ENCODE results near the gene MSL1.

MSL1 gene

DNA sequence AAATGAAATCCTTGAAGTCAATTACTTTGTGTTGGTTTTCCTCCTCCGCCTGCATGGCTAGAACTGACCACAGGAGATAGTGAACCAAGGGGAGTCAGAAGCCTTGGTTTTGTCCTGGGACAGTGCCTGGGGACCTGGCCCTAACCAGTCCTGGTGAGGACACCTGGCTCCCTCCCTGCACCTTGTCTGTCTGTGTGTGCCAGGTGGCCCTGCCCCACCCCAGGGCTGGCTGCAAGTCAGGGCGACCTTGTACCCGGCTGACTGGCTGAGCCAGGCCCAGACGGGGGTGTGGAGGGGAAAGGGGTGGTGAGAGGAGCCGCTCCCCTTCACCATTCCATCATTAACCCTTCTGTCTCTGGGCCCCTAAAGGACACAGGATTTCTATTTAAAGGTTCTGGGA is 58.9 kb downstream of the MSL1 start:
- no peak overlapping the region for H3K9ac ChIP-seq (ENCODE audit: low read length)
- H3K27me3 ChIP-seq (ENCODE audit: low read length), result no peaks in the 10 kb centered on the region
- H4K20me1 ChIP-seq (ENCODE audit: low read depth, low read length), result no peaks in the 10 kb centered on the region
- no peaks in the 10 kb centered on the region for H3K9me3 ChIP-seq (ENCODE audit: insufficient read depth, low read length)
- TF ChIP-seq EZH2phosphoT487 (conservative IDR thresholded peaks at IDR 0.05; ENCODE audit: low read length) (no peak), CTCF (IDR thresholded peaks at IDR 0.05; ENCODE audit: insufficient read depth, low read length, poor library complexity, severe bottlenecking) (no peak)
- H3K79me2 ChIP-seq (ENCODE audit: insufficient read depth, low read length), result no peaks in the 10 kb centered on the region
- H3K4me3 ChIP-seq (ENCODE audit: insufficient read depth, low read length, poor library complexity, severe bottlenecking), result no peak overlapping the region
- H3F3A ChIP-seq (ENCODE audit: insufficient read depth), result no peaks in the 10 kb centered on the region
- H3K27ac ChIP-seq (ENCODE audit: low read depth, low read length), result no peak overlapping the region
- peaks cover 3% of the 10 kb centered on the region; the same call in 1 of the 2 replicates for H3K36me3 ChIP-seq (ENCODE audit: low read length)
- H2AFZ ChIP-seq (ENCODE audit: low read depth, low read length, severe bottlenecking), result no peak overlapping the region
- H3K4me2 ChIP-seq (ENCODE audit: low read depth, low read length, poor library complexity, severe bottlenecking), result no peak overlapping the region
- no peaks in the 10 kb centered on the region for H3K9me2 ChIP-seq (replicated peaks; ENCODE audit: insufficient read depth, low read length)

DNA sequence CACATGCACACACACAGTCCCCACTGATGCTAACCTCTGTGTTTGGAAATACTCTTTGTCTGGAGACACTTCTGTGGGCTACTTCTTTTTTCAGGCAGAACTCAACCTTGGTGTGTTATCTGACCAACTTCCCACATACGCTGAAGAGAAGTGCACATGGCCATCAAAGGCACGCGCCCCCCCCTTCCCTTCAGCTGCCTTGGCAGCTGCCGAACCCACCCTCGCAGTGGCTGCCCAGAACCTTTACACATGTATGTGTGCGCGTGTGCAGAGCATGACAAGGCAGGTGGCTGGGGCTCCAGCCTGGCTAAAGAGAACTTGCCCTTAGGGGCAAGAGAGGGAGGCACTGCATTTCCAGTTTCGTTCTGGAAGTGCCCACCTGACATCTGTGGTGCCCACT is 59.4 kb downstream of the MSL1 start:
- Histone ChIP-seq H3K79me2 (ENCODE audit: insufficient read depth, low read length) (no peaks in the 10 kb centered on the region), H3F3A (ENCODE audit: insufficient read depth) (no peaks in the 10 kb centered on the region), H4K20me1 (ENCODE audit: low read depth, low read length) (no peaks in the 10 kb centered on the region), H3K9ac (ENCODE audit: low read length) (no peak overlapping the region), H3K27ac (ENCODE audit: low read depth, low read length) (no peak overlapping the region), H3K4me2 (ENCODE audit: low read depth, low read length, poor library complexity, severe bottlenecking) (no peak overlapping the region), H3K9me2 (replicated peaks; ENCODE audit: insufficient read depth, low read length) (no peaks in the 10 kb centered on the region), H3K9me3 (ENCODE audit: insufficient read depth, low read length) (no peaks in the 10 kb centered on the region), H3K4me3 (ENCODE audit: insufficient read depth, low read length, poor library complexity, severe bottlenecking) (no peak overlapping the region), H3K36me3 (ENCODE audit: low read length) (peaks cover 3% of the 10 kb centered on the region; the same call in 1 of the 2 replicates), H2AFZ (ENCODE audit: low read depth, low read length, severe bottlenecking) (no peak overlapping the region), H3K27me3 (ENCODE audit: low read length) (no peaks in the 10 kb centered on the region)
- TF ChIP-seq EZH2phosphoT487 (conservative IDR thresholded peaks at IDR 0.05; ENCODE audit: low read length), result no peak
- no peak for TF ChIP-seq CTCF (IDR thresholded peaks at IDR 0.05; ENCODE audit: insufficient read depth, low read length, poor library complexity, severe bottlenecking)

- TF ChIP-seq EZH2phosphoT487 (conservative IDR thresholded peaks at IDR 0.05; ENCODE audit: low read length), result no peak
- no peak for TF ChIP-seq CTCF (IDR thresholded peaks at IDR 0.05; ENCODE audit: insufficient read depth, low read length, poor library complexity, severe bottlenecking)
These were observed 60.8 kb downstream of the MSL1 start for GRCh38 chr17:40182606-40183005.

More at GRCh38 chr17:40182606-40183005, 60.8 kb downstream of the MSL1 start:
- H3K79me2 ChIP-seq (ENCODE audit: insufficient read depth, low read length), result no peaks in the 10 kb centered on the region
- no peak overlapping the region for H2AFZ ChIP-seq (ENCODE audit: low read depth, low read length, severe bottlenecking)
- H4K20me1 ChIP-seq (ENCODE audit: low read depth, low read length), result no peaks in the 10 kb centered on the region
- no peaks in the 10 kb centered on the region for H3K27me3 ChIP-seq (ENCODE audit: low read length)
- no peaks in the 10 kb centered on the region; the same call in 1 of the 2 replicates for H3F3A ChIP-seq (ENCODE audit: insufficient read depth)
- no peak overlapping the region for H3K4me2 ChIP-seq (ENCODE audit: low read depth, low read length, poor library complexity, severe bottlenecking)
- H3K4me3 ChIP-seq (ENCODE audit: insufficient read depth, low read length, poor library complexity, severe bottlenecking), result no peak overlapping the region
- H3K9ac ChIP-seq (ENCODE audit: low read length), result no peak overlapping the region
- H3K36me3 ChIP-seq (ENCODE audit: low read length), result no peaks in the 10 kb centered on the region
- H3K27ac ChIP-seq (ENCODE audit: low read depth, low read length), result no peak overlapping the region
- no peaks in the 10 kb centered on the region for H3K9me2 ChIP-seq (replicated peaks; ENCODE audit: insufficient read depth, low read length)
- H3K9me3 ChIP-seq (ENCODE audit: insufficient read depth, low read length), result no peaks in the 10 kb centered on the region

All from SU-DHL-6 (cell line).